ENCODE results near the gene PUM2. TPM values are rescaled to one million over a fixed set of nuclear protein-coding genes. Genes with fewer than 3 reads are reported as not detected.

Gene PUM2
- total RNA-seq, 1 donor from 2014 or later: 70.0 TPM

GRCh38 chr2:20348542-20348941 lies 2.1 kb downstream of the PUM2 start:
- TF ChIP-seq CTCF (IDR thresholded peaks at IDR 0.05): no peak
- Mint-ChIP-seq H3K27me3 (ENCODE audit: low read depth) (no peaks in the 10 kb centered on the region), H3K36me3 (ENCODE audit: low read depth) (no peaks in the 10 kb centered on the region), H3K27ac (ENCODE audit: unreplicated experiment) (peak overlapping the region; percentile 88), H3K4me1 (ENCODE audit: low read depth) (peaks cover 42% of the 10 kb centered on the region), H3K4me3 (ENCODE audit: unreplicated experiment) (peak overlapping the region; percentile 89), H3K9me3 (ENCODE audit: low read depth) (no peaks in the 10 kb centered on the region)
- DNase-seq (ENCODE audit: low spot score): no peak

GRCh38 chr2:20346565-20347381 lies 3.9 kb downstream of the PUM2 start:
- Mint-ChIP-seq H3K27ac (ENCODE audit: unreplicated experiment) (peak overlapping the region; percentile 30), H3K27me3 (ENCODE audit: low read depth) (no peaks in the 10 kb centered on the region), H3K36me3 (ENCODE audit: low read depth) (no peaks in the 10 kb centered on the region), H3K9me3 (ENCODE audit: low read depth) (no peaks in the 10 kb centered on the region), H3K4me1 (ENCODE audit: low read depth) (peaks cover 42% of the 10 kb centered on the region), H3K4me3 (ENCODE audit: unreplicated experiment) (no peak overlapping the region)
- no peak for DNase-seq (ENCODE audit: low spot score)
- TF ChIP-seq CTCF (IDR thresholded peaks at IDR 0.05): no peak

GRCh38 chr2:20343128-20343527 lies 7.5 kb downstream of the PUM2 start:
- no peak for TF ChIP-seq CTCF (IDR thresholded peaks at IDR 0.05)
- Mint-ChIP-seq H3K27ac (ENCODE audit: unreplicated experiment) (no peak overlapping the region), H3K27me3 (ENCODE audit: low read depth) (no peaks in the 10 kb centered on the region), H3K4me3 (ENCODE audit: unreplicated experiment) (no peak overlapping the region), H3K36me3 (ENCODE audit: low read depth) (no peaks in the 10 kb centered on the region), H3K4me1 (ENCODE audit: low read depth) (peaks cover 35% of the 10 kb centered on the region), H3K9me3 (ENCODE audit: low read depth) (no peaks in the 10 kb centered on the region)
- DNase-seq (ENCODE audit: low spot score): no peak

- no peak for DNase-seq (ENCODE audit: low spot score)
- Mint-ChIP-seq H3K4me3 (ENCODE audit: unreplicated experiment) (no peak overlapping the region), H3K36me3 (ENCODE audit: low read depth) (no peaks in the 10 kb centered on the region), H3K4me1 (ENCODE audit: low read depth) (peaks cover 26% of the 10 kb centered on the region), H3K9me3 (ENCODE audit: low read depth) (no peaks in the 10 kb centered on the region), H3K27ac (ENCODE audit: unreplicated experiment) (no peak overlapping the region), H3K27me3 (ENCODE audit: low read depth) (no peaks in the 10 kb centered on the region)
- TF ChIP-seq CTCF (IDR thresholded peaks at IDR 0.05): no peak
These were observed 11.6 kb downstream of the PUM2 start for GRCh38 chr2:20339012-20339411.

- H3K4me3 Mint-ChIP-seq (ENCODE audit: unreplicated experiment): no peak overlapping the region
- H3K27me3 Mint-ChIP-seq (ENCODE audit: low read depth): no peaks in the 10 kb centered on the region
- H3K4me1 Mint-ChIP-seq (ENCODE audit: low read depth): peaks cover 37% of the 10 kb centered on the region
- H3K9me3 Mint-ChIP-seq (ENCODE audit: low read depth): peaks cover 5% of the 10 kb centered on the region
- no peak for TF ChIP-seq CTCF (IDR thresholded peaks at IDR 0.05)
- DNase-seq (ENCODE audit: low spot score): no peak
- no peaks in the 10 kb centered on the region for H3K36me3 Mint-ChIP-seq (ENCODE audit: low read depth)
- no peak overlapping the region for H3K27ac Mint-ChIP-seq (ENCODE audit: unreplicated experiment)
These were observed 15.9 kb downstream of the PUM2 start for GRCh38 chr2:20334605-20335203.
